ENCODE results near the gene RSBN1.

DNA sequence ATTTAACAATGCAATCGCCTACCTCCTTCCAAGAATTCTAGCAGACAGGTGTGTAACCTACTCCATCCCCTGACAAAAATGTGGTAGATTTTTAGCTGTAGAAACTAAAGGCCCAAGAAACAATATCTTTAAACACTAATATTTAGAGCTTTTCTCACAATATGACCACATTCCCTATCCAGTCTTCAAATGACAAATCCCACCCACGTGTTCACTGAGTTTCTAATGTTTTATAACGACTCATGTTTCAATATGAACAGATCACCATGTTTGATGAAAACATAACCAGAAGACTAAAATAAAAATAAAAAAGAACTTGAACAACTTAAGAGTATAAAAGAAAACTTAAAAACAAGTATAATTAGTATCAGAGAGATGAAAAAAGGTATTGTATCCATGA is 24.6 kb downstream of the RSBN1 start:
- TF ChIP-seq SUZ12 (IDR thresholded peaks at IDR 0.05; ENCODE audit: extremely low read depth, insufficient read depth, insufficient read length), result no peak
- no peak for TF ChIP-seq ZNF274 (IDR thresholded peaks at IDR 0.05; ENCODE audit: low read depth, low read length)
